ENCODE measurements around the gene BRME1.

BRME1 gene

DNA sequence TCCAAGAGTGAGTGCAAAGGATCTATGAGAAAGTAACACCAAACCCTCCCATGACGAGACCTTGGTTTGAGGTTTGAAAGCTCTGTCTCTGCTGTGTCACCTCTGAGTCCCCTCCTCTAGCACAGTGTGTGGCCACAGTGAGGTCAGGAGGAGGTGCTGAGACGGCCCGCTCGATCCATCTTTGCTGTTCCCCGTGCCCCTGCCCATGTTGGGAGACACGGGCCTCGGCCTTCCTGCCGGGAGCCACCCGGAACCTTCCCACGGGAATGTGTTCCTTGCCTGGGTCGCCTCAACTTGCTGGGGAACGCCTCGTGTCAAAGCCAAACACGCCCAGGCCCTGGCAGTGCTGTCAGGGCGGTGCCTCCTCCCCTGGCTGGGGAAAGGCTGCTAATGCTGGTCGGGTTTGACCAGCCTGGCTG is 18.9 kb downstream of the BRME1 start:
- DNase-seq = no peak

DNA sequence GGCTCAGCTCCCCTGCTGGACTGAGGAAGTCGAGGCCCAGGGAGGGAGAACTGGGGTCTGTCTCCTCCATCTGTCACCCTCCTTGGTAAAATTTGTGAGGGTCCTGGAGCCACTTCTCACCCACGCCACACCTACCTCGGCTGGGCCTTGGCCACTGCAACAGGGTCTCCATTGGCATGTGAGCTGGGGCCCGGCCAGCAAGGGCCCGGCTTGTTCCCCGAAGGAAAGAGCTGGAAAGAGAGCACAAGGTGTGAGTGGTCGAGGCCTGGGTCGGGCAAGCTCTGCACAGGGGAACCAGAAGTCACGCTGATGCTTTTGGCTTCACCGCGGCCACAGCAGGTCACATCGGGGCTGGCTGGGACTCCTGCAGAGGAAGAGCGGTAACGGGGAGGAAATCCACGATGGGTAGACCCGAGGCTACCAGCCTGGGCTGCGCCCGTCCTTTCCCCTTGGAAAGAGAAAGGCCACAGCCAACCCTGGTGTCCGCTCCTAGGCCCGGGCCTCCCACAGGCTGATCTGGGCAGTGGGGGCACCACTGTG is 20.0 kb downstream of the BRME1 start:
- DNase-seq = no peak

DNA sequence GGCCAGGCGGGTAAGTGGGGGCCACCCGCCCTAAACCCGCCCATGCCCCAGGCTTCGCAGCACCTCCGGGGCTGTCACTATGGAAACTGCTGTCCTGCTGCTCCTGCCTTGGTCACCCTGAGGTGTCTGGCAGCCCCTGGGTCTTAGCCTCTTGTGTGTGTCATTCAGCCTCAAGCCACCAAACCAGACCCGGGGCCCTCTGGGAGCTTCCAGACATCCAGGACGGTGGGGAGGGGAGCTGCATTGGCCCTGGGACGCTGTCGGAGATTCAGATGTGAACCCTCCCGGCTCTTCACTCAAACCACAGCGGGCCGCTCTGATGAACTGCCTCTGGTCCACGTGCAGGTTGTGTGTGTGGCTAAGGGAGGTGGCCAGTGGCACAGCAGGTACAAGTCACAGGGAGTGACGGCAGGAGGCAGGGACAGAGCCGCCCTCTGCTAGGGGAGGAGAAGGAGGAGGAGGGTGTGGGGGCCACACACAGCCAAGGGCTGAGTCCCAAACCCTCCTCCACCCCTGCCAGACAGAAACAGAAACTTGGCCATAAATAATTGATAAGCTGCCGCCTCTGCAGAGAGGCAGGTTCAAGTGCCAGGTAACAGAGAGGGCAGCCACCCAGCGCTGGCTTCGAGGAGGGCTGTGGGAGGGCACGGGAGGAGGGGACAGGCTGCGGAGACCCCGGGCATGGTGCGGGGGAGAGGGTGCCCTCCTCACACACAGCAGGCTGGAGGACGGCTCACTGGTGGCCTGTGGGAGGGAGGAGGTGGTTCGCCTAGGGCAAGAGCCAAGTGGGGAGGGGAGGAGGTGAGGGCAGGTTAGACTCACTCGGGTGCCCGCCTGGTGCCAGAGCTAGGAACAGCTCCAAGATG is 21.0 kb downstream of the BRME1 start:
- DNase-seq = peak in 1 of 2 experiments; percentile 27

DNA sequence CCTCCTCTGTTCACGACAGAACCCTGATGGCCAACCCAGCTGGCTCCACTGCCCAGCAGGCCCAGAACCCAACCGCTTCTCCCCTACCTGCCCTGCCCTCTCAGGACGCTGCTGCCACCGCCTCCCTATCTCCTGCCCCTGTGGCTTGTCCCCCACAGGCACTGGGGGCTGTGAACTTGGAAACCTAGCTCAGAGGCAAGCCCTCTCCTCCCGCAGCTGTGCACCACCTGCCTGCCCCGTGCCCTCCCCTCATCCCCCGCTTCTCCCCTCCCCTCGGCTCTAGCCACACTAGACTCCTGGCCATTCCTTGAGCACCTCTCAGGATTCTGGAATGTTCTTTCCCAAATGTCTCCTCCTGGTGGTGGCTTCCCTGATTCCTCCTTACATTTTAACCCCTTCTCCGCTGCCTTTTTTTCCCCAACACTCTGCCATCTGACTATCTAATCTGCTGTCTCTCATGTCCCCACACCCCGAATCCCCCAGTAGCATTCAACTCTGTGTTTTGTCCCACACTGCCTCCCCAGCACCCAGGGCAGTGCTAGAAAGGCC is 22.3 kb downstream of the BRME1 start:
- DNase-seq = no peak

GRCh38 chr19:13882836-13883235 is 23.1 kb downstream of the BRME1 start:
- DNase-seq = no peak

DNA sequence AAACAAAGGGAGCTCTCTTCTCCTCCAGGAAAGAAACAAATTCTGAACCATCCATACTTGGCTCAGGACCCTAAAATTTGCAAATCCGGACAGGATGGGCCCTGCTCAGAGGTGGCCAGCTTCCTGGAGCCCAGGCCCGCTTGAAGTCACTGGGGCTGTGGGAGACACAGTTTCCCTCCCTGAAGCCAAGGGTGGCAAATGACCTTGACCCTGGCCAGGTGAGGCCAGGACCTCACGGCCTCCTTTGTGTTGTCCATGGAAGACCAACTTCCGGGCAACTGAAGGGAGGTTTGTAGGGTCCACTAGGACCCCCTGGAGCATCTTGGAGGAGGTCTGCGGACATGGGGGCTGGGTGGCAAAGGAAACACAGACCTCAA is 23.5 kb downstream of the BRME1 start:
- no peak for DNase-seq

DNA sequence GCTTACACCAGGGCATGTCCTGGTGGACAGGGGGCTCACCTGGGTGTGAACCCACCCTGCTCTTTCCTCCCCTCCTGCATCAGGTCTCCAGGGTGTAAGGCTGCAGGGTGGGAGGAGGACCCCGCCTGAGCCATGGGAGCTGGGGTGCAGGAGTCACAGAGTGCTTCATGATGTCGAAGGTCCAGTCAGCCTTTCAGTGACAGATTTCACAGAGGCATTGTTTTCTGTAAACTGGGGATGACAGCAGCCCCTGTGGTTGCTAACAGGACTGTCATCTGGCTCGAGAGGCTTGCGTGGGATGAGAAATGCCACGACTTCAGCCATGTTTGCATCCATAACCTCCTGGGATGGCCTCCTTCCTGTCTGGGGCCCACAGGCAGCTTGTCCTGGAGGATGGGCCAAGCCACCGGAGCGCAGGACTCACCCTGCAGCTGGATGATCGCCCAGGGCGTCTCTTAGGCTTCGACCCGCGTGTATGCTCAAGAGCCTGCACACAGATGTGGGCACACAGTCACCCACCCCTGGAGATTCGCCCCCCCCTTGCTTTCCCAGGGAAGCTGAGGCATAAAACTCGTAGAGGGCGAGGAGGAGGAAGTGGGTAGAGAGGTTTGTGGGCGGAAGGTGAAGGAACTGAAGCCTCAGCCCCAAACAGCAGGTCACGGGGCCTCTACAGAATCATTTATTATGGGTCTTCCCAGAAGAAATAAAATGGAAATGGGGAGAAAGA is 24.1 kb downstream of the BRME1 start:
- DNase-seq = no peak

- DNase-seq = no peak
These were observed 24.6 kb downstream of the BRME1 start for GRCh38 chr19:13881251-13881691.

DNA sequence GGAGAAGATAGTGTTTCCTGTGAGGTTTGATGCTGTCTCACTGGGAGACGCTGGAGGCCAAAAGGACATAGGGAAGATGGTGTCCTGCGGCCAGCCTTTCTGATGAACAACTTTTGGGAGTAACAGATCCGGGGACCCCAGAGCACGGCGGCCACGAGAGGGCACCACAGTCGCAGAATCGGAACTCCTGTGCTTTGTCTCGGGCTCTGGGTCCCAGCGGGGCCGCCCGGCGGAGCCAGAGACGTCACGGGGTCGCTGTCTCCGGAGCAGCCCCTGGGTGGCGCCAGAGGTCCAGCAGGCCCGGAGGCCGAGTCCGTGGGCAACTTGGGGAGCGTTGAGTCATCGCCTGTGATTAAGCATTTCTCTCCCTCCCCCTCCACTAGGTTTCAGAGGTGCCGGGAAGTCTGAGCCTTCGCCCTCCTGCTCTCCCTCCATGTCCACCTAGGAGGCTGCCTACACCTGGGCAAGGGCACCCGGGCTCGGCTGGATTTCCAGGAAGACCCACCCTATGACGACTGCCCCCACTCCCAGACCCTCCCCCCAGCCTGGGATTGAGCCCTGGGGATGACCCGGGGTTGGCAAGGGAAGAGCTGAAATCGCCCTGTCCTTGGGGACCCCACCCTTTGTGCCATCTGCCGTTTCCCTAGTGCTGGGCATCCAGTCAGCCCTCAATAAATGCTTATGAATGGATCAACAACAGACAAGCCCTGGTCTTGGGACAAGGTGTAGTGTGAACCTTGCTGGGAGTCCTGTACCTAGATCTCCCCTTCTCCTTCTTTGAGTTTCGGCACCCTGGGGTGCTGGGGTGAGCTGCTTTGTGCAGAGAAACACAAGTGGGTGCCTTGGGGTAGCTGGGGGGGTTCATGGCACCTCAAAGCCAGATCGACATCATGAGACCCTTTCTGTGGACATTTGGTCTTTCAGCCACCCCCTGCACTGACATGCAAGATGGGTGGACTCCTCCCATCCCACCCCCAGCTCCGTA is 25.6 kb downstream of the BRME1 start:
- DNase-seq = peak; percentile 90 to 95

- no peak for DNase-seq
These were observed 28.6 kb downstream of the BRME1 start for GRCh38 chr19:13877303-13877702.

GRCh38 chr19:13876834-13877233 is 29.1 kb downstream of the BRME1 start, which contains the start of gene NANOS3:
TSS of gene NANOS3 (plus strand) at chr19:13877134. CDS start at chr19:13877249, 115 bp downstream.
- no peak for DNase-seq

- no peak for DNase-seq
These were observed 30.1 kb downstream of the BRME1 start for GRCh38 chr19:13875824-13876223.

GRCh38 chr19:13873834-13874515 is 31.9 kb downstream of the BRME1 start:
- DNase-seq = no peak

DNA sequence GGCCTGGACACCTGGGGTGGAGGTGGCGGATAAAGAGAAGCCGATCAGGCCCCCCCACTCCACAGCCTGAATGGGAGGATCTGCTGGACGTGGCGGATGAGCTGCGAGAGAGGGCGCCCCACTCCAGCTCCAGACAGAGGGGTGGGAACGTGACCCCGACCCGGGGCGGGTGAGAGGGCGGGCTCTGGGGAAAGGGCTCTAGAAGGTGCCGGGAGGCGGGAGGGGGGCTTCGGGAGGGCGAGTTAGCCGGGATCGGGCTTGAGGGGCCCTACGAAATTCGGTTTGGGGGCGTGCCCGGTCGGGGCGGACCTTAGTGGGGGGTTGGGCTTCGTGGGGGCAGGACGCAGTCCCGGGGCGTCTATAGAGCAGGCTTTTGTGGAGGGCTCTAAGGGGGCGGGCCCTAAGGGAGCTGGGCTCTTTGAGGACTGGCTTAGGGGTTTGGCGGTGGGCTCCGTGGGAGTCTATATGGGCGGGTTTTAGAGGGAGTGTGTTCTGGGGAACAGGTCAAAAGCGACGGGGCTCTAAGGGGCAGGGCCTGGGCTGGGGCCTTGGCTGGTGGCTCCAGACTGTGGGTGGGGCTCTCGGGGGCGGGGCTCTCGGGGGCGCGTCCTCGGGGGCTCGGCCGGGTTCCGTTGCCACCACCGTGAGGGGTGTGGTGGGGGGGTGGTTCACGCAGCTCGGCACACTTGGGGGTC is 33.1 kb downstream of the BRME1 start:
- DNase-seq = no peak

DNA sequence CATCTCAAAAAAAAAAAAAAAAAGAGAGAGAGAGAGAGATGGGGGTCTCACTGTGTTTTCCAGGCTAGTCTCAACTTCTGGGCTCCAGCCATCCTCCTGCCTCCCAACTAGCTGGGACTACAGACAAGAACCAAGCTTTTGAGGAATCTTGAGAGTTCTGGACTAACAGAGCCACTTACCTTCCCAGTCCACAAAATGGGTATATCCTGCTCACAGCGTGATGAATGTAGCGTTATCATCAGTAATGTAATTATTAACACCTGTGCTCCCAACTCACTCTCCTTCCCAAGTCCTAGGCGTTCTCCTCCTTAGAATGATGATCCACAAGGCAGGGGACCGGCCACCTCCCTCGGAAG is 33.6 kb downstream of the BRME1 start:
- DNase-seq = no peak

DNA sequence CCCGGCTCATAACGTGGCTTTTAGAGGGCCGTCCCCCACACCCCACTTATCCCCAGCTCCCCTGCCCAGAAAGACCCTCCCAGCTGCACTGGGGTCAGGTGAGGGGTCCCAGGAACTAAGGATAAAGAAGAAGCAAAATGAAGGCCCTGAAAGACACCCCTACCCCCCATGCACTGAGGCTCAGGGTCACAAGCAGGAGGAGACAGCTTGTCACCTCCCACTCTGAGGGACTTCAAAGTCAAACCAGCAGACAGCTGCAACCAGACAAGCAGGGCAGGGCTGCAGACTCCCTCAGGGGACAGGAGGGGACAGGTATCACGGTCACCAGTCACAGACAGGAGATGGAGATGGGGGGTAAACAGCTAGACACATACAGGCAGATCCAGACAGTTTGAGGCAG is 35.0 kb downstream of the BRME1 start:
- DNase-seq = no peak

DNA sequence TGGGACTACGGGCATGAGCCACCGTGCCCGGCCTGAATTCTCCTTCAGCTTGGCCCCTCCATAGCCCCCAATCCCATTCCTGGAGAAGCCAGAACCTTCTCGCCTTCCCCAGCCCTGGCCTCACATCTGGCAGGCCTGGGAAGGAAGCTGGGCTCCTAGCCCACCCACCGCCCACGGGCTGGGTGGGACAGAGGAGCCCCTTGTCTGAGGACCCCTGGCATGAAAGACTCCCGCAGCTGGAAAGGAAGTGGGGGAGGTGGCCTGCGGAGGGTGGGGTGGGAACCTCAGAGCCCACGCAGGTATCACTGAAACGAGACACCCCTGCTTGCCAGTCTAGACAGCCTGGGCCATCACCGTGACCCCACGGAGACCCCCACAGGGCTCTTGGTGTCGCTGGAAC is 36.6 kb downstream of the BRME1 start:
- no peak for DNase-seq

DNA sequence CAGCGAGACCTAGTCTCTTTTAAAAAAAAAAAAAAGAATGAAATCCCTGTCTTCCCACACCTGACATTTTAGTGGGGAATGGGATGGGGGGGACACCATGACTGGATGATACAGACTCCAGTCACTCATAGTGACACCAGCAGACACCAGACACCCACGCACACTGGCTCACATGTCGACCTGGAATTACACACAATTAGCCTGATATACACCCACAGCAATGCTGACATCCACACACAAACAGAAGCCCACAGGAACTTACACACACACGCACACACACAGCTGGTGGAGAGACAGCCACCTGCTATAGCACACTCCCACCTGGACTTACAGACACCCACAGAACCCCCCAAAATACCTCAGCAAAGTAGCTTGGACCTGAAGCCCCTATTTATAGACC is 37.3 kb downstream of the BRME1 start:
- no peak for DNase-seq

- no peak for DNase-seq
These were observed 39.4 kb downstream of the BRME1 start for GRCh38 chr19:13866463-13867046.

DNA sequence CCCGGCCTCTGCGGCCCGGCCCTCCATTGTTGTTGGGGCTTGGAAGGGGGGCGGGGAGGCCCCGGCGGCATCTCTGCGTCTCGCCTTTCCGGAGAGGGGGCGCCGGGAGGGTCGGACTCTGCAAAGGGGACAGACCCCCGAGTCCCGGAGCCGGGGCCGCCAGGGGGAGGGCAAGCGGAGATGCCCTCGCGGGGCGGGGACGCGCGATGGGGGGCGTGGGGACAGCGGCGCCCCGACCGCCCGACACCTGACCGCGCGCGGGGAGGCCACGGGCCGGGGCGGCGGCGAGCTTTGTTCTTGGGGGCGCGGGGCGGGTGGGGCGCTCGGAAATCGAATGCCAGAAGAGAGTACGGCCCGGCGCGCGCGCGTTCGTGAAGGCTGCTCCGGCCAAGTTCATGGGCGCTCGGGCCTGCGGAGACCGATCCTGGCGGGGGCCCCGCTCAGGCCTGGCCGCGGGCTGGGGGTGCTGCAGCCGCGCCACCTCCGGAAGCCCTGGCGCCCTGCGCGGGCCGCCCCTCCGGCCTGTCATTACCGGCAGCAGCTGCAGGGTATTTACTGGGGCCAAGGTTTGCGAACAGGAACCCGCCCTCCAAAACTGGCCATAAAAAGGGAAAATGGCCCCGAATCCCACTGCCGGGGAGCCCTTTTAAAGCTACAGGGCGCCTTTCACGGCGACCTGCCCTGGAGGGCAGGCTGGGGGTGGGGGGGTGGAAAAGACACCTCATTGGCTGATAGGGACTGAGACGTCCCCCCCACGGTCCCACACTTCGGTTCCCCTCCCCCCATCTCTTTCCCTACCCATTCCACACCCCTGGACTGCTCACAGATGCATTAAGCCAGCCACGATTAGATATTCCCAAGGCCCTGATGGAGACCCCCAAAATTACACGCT is 40.1 kb downstream of the BRME1 start:
- DNase-seq = peak in 1 of 2 experiments; percentile 50
